GM23338 (cell line): Measurements from ENCODE around the gene PER2. TPM values are rescaled to one million over a fixed set of nuclear protein-coding genes. Genes with fewer than 3 reads are reported as not detected.

Experiments used
- ATAC-seq: fragments of 200-7000 bp; cut with Tn5 transposase; 3 replicates; pipeline ENCODE4 v1.9.1; 2020
- DNase-seq: peaks from one replicate; pipeline ENCODE4 v3.0.0-alpha.2; 2015; ENCODE audit warnings: low spot score
- H2AFZ ChIP-seq: fragments of 200-600 bp; sonication (generic); 2 replicates; pipeline ENCODE4 v1.8.0; 2016; ENCODE audit warnings: antibody characterized with exemption, mild to moderate bottlenecking, moderate library complexity
- H3F3A ChIP-seq: fragments of 200-600 bp; sonication (generic); replicated peaks from 2 replicates; pipeline ENCODE4 v1.8.0; 2017; ENCODE audit warnings: antibody characterized with exemption, mixed run types, low read depth
- H3K27ac ChIP-seq: fragments of 200-600 bp; sonication (generic); 2 replicates; pipeline ENCODE4 v1.6.1; 2016; ENCODE audit warnings: low read depth
- H3K27me3 ChIP-seq: fragments of 200-600 bp; sonication (generic); 2 replicates; pipeline ENCODE4 v1.8.0; 2016; ENCODE audit warnings: mild to moderate bottlenecking, mixed run types, moderate library complexity; ENCODE audit not compliant: insufficient read depth
- H3K36me3 ChIP-seq: fragments of 200-600 bp; sonication (generic); 2 replicates; pipeline ENCODE4 v1.8.0; 2016; ENCODE audit warnings: mild to moderate bottlenecking; ENCODE audit not compliant: insufficient read depth
- H3K4me1 ChIP-seq: fragments of 200-600 bp; sonication (generic); 2 replicates; pipeline ENCODE4 v1.8.0; 2016; ENCODE audit warnings: mild to moderate bottlenecking, moderate library complexity; ENCODE audit not compliant: insufficient read depth
- H3K4me2 ChIP-seq: fragments of 200-600 bp; sonication (generic); 2 replicates; pipeline ENCODE4 v1.7.1; 2017; ENCODE audit warnings: mixed run types
- H3K4me3 ChIP-seq: fragments of 200-600 bp; sonication (generic); 2 replicates; pipeline ENCODE4 v1.6.1; 2016; ENCODE audit warnings: mixed run types
- H3K79me2 ChIP-seq: fragments of 200-600 bp; sonication (generic); replicated peaks from 2 replicates; pipeline ENCODE4 v1.8.0; 2017; ENCODE audit warnings: mild to moderate bottlenecking; ENCODE audit not compliant: insufficient read depth
- H3K9me2 ChIP-seq: fragments of 200-600 bp; sonication (generic); 2 replicates; pipeline ENCODE4 v1.8.0; 2017; ENCODE audit not compliant: insufficient read depth
- H4K20me1 ChIP-seq: fragments of 200-600 bp; sonication (generic); replicated peaks from 2 replicates; pipeline ENCODE4 v1.8.0; 2017; ENCODE audit warnings: mild to moderate bottlenecking; ENCODE audit not compliant: insufficient read depth
- H3K27ac Mint-ChIP-seq: 2 replicates; pipeline ENCODE4 v1.8.0; 2020; ENCODE audit warnings: inconsistent platforms, mild to moderate bottlenecking, moderate library complexity, mixed read lengths
- H3K27me3 Mint-ChIP-seq: 3 replicates; pipeline ENCODE4 v1.8.0; 2022; ENCODE audit warnings: low read depth, mild to moderate bottlenecking, moderate library complexity, mixed read lengths, inconsistent platforms; ENCODE audit not compliant: insufficient read depth, poor library complexity
- H3K36me3 Mint-ChIP-seq: 3 replicates; pipeline ENCODE4 v1.8.0; 2021; ENCODE audit warnings: low read depth, mild to moderate bottlenecking, inconsistent platforms, moderate library complexity, mixed read lengths
- H3K4me1 Mint-ChIP-seq: 3 replicates; pipeline ENCODE4 v1.8.0; 2020; ENCODE audit warnings: mild to moderate bottlenecking, inconsistent platforms, mixed read lengths
- H3K4me3 Mint-ChIP-seq: 3 replicates; pipeline ENCODE4 v1.8.0; 2021; ENCODE audit warnings: moderate library complexity, mild to moderate bottlenecking, inconsistent platforms, mixed read lengths
- H3K9me3 Mint-ChIP-seq: 3 replicates; pipeline ENCODE4 v1.8.0; 2020; ENCODE audit warnings: moderate library complexity, mild to moderate bottlenecking, inconsistent platforms, mixed read lengths
- CREB1 ChIP-seq: fragments of 250-450 bp; sonication (Bioruptor Pico); IDR thresholded peaks from 2 replicates; pipeline ENCODE4 v1.5.0; 2020; ENCODE audit warnings: low read depth, mild to moderate bottlenecking, moderate library complexity
- CTCF ChIP-seq, 2 experiments: fragments of 200-600 bp in 1 of 2; sonication (generic) in 1 of 2; conservative IDR thresholded peaks; 2 replicates each; pipeline versions ENCODE4 v1.5.1 to v1.6.1; 2016 to 2017; ENCODE audit warnings: antibody characterized with exemption in 2 of 2, low read depth in 2 of 2, mild to moderate bottlenecking in 2 of 2, moderate library complexity in 1 of 2
- ETS1 ChIP-seq: IDR thresholded peaks from 2 replicates; pipeline ENCODE4 v1.6.1; 2016; ENCODE audit warnings: antibody characterized with exemption
- EZH2 ChIP-seq: fragments of 200-600 bp; sonication (generic); IDR thresholded peaks from one replicate; pipeline ENCODE4 v1.8.0; 2017; ENCODE audit warnings: antibody characterized with exemption, mild to moderate bottlenecking, low read depth; ENCODE audit not compliant: unreplicated experiment
- EZH2phosphoT487 ChIP-seq: fragments of 200-600 bp; sonication (generic); IDR thresholded peaks from one replicate; pipeline ENCODE4 v1.8.1; 2018; ENCODE audit warnings: antibody characterized with exemption; ENCODE audit not compliant: unreplicated experiment
- STAT1 ChIP-seq: IDR thresholded peaks from one replicate; pipeline ENCODE4 v1.6.1; 2016; ENCODE audit warnings: antibody characterized with exemption; ENCODE audit not compliant: unreplicated experiment
- ZNF331 ChIP-seq: fragments of 250-450 bp; sonication (Bioruptor Pico); IDR thresholded peaks from 2 replicates; pipeline ENCODE4 v1.5.0; 2020; ENCODE audit warnings: low read depth, mild to moderate bottlenecking, moderate library complexity
- polyA plus RNA-seq: library from polyadenylated mRNA; unstranded; fragments of >200 nt; fragmentation: Nextera tagmentation; extraction: Ambion mirVana; gene quantifications from 2 replicates; pipeline ENCODE4 v1.2.1, GENCODE V29; 2016
- total RNA-seq: library from RNA; depleted of rRNA; stranded (reverse); fragments of >200 nt; shearing (Covaris generic); gene quantifications from 2 replicates; pipeline ENCODE4 v1.2.3, GENCODE V29; 2014
- TF ChIP-seq, protein P1 (sequence below): fragments of 250-450 bp; sonication (Bioruptor Pico); IDR thresholded peaks from 2 replicates; pipeline ENCODE4 v1.5.0; 2020; ENCODE audit warnings: mild to moderate bottlenecking, moderate library complexity

Gene PER2
- total and polyA plus RNA-seq, 2 experiments from 2014 or later = 2.2 to 4.6 TPM

DNA sequence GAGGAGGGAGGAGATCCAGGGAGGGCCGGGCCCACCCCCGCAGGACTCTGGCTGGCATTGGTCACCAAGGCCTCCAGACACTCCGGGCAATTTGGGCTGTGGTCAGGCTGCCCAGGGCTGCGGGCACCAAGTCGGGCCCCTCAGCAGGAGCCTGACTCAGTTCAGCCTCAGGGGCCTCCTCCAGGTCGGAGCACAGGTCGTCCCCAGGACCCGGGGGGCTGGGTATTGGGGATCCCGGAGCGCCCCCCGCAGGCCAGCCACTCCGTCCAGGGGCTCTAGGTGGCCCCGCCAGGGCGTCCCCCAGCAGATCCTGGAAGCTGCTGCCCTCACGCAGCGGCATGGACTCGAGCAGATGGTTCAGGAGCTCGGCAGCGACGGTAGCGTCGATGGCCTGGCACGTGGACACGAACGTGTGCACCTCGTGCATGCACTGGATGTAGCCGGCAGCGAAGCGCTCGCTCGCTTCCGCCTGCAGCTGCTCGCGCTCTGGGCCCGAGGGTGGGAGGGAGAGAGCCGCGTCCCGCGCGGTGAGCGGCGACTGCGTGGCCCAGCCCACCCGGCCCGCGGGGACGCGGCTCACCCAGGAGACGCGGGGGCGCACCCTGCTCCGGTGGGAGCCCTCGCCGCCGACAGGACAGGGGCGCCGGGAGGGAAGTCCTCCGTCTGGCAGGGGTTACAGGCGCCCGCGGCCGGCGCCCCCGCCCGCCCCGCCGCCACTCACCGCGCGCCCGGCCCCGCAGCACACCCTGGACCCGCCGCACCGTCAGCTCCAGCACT is 49.5 kb downstream of the PER2 start:
- TF ChIP-seq CREB1 (CRISPR knock-in tag) (peak; percentile 18; the same call in 1 of the 2 replicates), CTCF (conservative IDR thresholded peaks at IDR 0.05; ENCODE audit: low read depth in 2 of 2) (peak in 1 of 2 experiments; percentile 38; a peak in 3 of 4 replicates), EZH2 (no peak)
- Histone ChIP-seq H3K79me2 (no peaks in the 10 kb centered on the region), H3F3A (peaks cover 4% of the 10 kb centered on the region; the same call in 1 of the 2 replicates), H3K9me2 (peaks cover 3% of the 10 kb centered on the region), H3K27me3 (peaks cover 64% of the 10 kb centered on the region), H3K4me1 (peaks cover 7% of the 10 kb centered on the region; the same call in 1 of the 2 replicates), H3K36me3 (no peaks in the 10 kb centered on the region), H2AFZ (no peak overlapping the region), H3K4me3 (peak overlapping the region; percentile 64; the same call in 1 of the 2 replicates), H3K4me2 (peak overlapping the region; percentile 64), H4K20me1 (peaks cover 6% of the 10 kb centered on the region; the same call in 1 of the 2 replicates), H3K27ac (no peak overlapping the region)
- DNase-seq = peak; percentile 56
- H3K4me3 Mint-ChIP-seq = peak overlapping the region; percentile 62; the same call in 2 of the 3 replicates
- H3K27me3 Mint-ChIP-seq = peaks cover 44% of the 10 kb centered on the region
- ATAC-seq = no peak
- peaks cover 20% of the 10 kb centered on the region for H3K4me1 Mint-ChIP-seq
- no peak overlapping the region for H3K27ac Mint-ChIP-seq
- H3K9me3 Mint-ChIP-seq = peaks cover 8% of the 10 kb centered on the region
- peaks cover 7% of the 10 kb centered on the region for H3K36me3 Mint-ChIP-seq

- H3K27me3 Mint-ChIP-seq = peaks cover 42% of the 10 kb centered on the region
- no peak for TF ChIP-seq EZH2phosphoT487
- TF ChIP-seq, protein P1, sequence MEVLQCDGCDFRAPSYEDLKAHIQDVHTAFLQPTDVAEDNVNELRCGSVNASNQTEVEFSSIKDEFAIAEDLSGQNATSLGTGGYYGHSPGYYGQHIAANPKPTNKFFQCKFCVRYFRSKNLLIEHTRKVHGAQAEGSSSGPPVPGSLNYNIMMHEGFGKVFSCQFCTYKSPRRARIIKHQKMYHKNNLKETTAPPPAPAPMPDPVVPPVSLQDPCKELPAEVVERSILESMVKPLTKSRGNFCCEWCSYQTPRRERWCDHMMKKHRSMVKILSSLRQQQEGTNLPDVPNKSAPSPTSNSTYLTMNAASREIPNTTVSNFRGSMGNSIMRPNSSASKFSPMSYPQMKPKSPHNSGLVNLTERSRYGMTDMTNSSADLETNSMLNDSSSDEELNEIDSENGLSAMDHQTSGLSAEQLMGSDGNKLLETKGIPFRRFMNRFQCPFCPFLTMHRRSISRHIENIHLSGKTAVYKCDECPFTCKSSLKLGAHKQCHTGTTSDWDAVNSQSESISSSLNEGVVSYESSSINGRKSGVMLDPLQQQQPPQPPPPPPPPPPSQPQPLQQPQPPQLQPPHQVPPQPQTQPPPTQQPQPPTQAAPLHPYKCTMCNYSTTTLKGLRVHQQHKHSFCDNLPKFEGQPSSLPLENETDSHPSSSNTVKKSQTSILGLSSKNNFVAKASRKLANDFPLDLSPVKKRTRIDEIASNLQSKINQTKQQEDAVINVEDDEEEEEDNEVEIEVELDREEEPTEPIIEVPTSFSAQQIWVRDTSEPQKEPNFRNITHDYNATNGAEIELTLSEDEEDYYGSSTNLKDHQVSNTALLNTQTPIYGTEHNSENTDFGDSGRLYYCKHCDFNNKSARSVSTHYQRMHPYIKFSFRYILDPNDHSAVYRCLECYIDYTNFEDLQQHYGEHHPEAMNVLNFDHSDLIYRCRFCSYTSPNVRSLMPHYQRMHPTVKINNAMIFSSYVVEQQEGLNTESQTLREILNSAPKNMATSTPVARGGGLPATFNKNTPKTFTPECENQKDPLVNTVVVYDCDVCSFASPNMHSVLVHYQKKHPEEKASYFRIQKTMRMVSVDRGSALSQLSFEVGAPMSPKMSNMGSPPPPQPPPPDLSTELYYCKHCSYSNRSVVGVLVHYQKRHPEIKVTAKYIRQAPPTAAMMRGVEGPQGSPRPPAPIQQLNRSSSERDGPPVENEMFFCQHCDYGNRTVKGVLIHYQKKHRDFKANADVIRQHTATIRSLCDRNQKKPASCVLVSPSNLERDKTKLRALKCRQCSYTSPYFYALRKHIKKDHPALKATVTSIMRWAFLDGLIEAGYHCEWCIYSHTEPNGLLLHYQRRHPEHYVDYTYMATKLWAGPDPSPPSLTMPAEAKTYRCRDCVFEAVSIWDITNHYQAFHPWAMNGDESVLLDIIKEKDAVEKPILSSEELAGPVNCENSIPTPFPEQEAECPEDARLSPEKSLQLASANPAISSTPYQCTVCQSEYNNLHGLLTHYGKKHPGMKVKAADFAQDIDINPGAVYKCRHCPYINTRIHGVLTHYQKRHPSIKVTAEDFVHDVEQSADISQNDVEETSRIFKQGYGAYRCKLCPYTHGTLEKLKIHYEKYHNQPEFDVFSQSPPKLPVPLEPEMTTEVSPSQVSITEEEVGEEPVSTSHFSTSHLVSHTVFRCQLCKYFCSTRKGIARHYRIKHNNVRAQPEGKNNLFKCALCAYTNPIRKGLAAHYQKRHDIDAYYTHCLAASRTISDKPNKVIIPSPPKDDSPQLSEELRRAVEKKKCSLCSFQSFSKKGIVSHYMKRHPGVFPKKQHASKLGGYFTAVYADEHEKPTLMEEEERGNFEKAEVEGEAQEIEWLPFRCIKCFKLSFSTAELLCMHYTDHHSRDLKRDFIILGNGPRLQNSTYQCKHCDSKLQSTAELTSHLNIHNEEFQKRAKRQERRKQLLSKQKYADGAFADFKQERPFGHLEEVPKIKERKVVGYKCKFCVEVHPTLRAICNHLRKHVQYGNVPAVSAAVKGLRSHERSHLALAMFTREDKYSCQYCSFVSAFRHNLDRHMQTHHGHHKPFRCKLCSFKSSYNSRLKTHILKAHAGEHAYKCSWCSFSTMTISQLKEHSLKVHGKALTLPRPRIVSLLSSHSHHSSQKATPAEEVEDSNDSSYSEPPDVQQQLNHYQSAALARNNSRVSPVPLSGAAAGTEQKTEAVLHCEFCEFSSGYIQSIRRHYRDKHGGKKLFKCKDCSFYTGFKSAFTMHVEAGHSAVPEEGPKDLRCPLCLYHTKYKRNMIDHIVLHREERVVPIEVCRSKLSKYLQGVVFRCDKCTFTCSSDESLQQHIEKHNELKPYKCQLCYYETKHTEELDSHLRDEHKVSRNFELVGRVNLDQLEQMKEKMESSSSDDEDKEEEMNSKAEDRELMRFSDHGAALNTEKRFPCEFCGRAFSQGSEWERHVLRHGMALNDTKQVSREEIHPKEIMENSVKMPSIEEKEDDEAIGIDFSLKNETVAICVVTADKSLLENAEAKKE (CRISPR knock-in tag) = no peak
- TF ChIP-seq STAT1 = no peak
- TF ChIP-seq ZNF331 (CRISPR knock-in tag) = no peak
- TF ChIP-seq ETS1 = no peak
- TF ChIP-seq CTCF (conservative IDR thresholded peaks at IDR 0.05; ENCODE audit: low read depth in 2 of 2) = no peak
Observed at GRCh38 chr2:238238311-238238765, 50.1 kb downstream of the PER2 start.

More at GRCh38 chr2:238238311-238238765, 50.1 kb downstream of the PER2 start:
- Histone ChIP-seq H3K27me3 (peaks cover 64% of the 10 kb centered on the region), H3K27ac (no peak overlapping the region), H3K9me2 (peaks cover 3% of the 10 kb centered on the region), H3K4me3 (peak overlapping the region; percentile 64; the same call in 1 of the 2 replicates), H3F3A (peaks cover 4% of the 10 kb centered on the region; the same call in 1 of the 2 replicates), H3K36me3 (no peaks in the 10 kb centered on the region), H3K79me2 (no peaks in the 10 kb centered on the region), H4K20me1 (peaks cover 6% of the 10 kb centered on the region; the same call in 1 of the 2 replicates), H3K4me1 (peaks cover 4% of the 10 kb centered on the region; the same call in 1 of the 2 replicates), H3K4me2 (no peak overlapping the region), H2AFZ (no peak overlapping the region)
- Mint-ChIP-seq H3K9me3 (peaks cover 8% of the 10 kb centered on the region), H3K36me3 (peaks cover 7% of the 10 kb centered on the region), H3K4me3 (peak overlapping the region; percentile 57), H3K27ac (no peak overlapping the region), H3K4me1 (peaks cover 16% of the 10 kb centered on the region)
- ATAC-seq (no peak), DNase-seq (no peak)
